ENCODE measurements around the gene SLC2A11.
A peak's percentile ranks its signal among the peaks of the same experiment; 100 is the strongest.
"Not testable (repeated sequence)": the region's sequence is repeated elsewhere in the genome, so short reads cannot be mapped to it uniquely, and the experiment has no call there.

The SLC2A11 gene

GRCh38 chr22:23891726-23892125 lies 34.1 kb downstream of the SLC2A11 start:
- no peak for DNase-seq (ENCODE audit: low read depth)

DNA sequence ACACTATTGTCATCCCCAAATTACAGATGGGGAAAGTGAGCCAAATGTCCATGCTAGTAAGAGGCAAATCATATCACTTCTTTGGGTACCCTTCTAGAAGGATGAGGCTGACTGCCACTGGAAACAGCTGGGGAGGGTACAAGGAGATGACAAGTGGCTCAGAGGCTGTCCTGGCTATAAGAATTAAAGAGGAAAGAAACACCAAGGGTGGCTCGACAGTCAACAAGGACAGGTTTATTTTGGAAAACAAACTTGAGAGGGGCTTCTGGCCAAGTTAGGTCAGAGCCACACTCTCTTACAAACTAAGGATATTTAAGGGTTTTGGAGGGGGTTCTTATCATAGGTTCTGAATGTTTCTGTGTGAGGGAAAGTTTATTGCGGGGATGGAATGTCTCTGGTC lies 34.5 kb downstream of the SLC2A11 start:
- DNase-seq (ENCODE audit: low read depth) = no peak

- no peak for DNase-seq (ENCODE audit: low read depth)
Measured at GRCh38 chr22:23892706-23893105, 35.0 kb downstream of the SLC2A11 start.

- DNase-seq (ENCODE audit: low read depth) = no peak
Measured at GRCh38 chr22:23893121-23893944, 35.7 kb downstream of the SLC2A11 start.

DNA sequence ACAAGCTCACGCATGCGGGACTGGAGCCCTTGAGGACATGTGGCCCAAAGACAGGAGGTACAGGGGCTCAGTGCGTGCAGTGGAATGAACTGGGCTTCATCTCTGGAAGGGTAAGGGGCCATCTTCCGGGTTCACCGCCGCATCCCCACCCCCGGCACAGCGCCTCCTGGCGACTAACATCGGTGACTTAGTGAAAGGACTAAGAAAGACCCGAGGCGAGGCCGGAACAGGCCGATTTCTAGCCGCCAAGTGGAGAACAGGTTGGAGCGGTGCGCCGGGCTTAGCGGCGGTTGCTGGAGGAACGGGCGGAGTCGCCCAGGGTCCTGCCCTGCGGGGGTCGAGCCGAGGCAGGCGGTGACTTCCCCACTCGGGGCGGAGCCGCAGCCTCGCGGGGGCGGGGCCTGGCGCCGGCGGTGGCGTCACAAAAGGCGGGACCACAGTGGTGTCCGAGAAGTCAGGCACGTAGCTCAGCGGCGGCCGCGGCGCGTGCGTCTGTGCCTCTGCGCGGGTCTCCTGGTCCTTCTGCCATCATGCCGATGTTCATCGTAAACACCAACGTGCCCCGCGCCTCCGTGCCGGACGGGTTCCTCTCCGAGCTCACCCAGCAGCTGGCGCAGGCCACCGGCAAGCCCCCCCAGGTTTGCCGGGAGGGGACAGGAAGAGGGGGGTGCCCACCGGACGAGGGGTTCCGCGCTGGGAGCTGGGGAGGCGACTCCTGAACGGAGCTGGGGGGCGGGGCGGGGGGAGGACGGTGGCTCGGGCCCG lies 36.5 kb downstream of the SLC2A11 start, which contains the start of gene MIF:
Gene MIF (plus strand): TSS at position 439 of the 765 bp plus-strand sequence. CDS start 92 bp downstream, at position 531.
- DNase-seq (ENCODE audit: low read depth) = peak; percentile 96

DNA sequence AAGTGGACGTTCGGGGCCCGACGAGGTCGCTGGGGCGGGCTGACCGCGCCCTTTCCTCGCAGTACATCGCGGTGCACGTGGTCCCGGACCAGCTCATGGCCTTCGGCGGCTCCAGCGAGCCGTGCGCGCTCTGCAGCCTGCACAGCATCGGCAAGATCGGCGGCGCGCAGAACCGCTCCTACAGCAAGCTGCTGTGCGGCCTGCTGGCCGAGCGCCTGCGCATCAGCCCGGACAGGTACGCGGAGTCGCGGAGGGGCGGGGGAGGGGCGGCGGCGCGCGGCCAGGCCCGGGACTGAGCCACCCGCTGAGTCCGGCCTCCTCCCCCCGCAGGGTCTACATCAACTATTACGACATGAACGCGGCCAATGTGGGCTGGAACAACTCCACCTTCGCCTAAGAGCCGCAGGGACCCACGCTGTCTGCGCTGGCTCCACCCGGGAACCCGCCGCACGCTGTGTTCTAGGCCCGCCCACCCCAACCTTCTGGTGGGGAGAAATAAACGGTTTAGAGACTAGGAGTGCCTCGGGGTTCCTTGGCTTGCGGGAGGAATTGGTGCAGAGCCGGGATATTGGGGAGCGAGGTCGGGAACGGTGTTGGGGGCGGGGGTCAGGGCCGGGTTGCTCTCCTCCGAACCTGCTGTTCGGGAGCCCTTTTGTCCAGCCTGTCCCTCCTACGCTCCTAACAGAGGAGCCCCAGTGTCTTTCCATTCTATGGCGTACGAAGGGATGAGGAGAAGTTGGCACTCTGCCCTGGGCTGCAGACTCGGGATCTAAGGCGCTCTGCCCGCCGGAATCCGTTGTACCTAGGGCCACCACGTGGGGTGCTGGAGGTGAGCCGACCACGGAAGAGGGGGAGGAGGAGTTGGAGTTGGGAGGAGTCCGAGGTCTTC lies 37.3 kb downstream of the SLC2A11 start:
- DNase-seq (ENCODE audit: low read depth) = peak; percentile 66

DNA sequence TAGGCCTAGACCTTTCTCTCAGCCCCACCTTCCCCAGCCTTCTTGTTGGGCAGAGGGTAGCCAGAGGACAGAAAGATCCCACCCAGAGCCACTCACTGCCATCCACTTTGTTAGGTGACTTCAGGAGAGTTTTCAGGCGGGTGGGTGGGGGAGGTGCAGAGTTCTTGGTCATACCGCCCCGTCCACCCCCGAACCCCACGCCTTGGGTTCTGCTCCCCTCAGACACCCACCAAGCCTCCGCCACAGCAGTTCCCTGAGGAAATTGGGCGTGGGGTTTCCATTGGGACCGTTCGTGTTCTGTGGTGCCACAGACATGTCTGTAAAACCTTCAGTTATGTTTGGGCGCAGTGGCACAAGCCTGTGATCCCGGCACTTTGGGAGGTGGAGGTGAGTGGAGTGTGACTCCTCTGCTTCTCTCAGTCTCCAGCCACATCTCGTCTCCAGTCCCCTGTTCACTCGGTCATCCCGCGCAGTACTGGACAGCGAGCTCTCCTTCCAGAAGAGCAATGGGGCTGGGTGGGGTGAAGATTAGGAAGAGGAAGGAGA lies 38.0 kb downstream of the SLC2A11 start:
- DNase-seq (ENCODE audit: low read depth) = no peak

DNA sequence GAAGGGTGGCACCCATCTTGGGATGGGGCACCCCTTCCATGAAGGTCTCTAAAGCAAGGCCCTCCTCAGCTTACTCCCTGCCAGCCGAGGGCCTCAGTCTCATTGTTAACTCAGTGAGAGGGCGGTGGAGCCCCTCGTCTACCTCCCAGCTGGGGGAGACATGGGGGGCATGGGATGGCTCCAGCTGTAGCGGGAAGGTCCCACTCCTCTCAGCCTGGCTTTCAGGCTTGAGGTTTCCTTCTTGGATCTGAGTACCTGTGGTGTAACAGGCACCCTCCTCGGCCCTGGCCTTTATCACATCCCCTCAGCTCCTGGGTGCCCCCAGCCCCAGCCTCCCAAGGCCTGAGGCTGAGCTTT lies 38.5 kb downstream of the SLC2A11 start:
- DNase-seq (ENCODE audit: low read depth) = no peak

- no peak for DNase-seq (ENCODE audit: low read depth)
Measured at GRCh38 chr22:23896523-23897186, 39.0 kb downstream of the SLC2A11 start.

- no peak for DNase-seq (ENCODE audit: low read depth)
Measured at GRCh38 chr22:23897320-23897719, 39.6 kb downstream of the SLC2A11 start.

DNA sequence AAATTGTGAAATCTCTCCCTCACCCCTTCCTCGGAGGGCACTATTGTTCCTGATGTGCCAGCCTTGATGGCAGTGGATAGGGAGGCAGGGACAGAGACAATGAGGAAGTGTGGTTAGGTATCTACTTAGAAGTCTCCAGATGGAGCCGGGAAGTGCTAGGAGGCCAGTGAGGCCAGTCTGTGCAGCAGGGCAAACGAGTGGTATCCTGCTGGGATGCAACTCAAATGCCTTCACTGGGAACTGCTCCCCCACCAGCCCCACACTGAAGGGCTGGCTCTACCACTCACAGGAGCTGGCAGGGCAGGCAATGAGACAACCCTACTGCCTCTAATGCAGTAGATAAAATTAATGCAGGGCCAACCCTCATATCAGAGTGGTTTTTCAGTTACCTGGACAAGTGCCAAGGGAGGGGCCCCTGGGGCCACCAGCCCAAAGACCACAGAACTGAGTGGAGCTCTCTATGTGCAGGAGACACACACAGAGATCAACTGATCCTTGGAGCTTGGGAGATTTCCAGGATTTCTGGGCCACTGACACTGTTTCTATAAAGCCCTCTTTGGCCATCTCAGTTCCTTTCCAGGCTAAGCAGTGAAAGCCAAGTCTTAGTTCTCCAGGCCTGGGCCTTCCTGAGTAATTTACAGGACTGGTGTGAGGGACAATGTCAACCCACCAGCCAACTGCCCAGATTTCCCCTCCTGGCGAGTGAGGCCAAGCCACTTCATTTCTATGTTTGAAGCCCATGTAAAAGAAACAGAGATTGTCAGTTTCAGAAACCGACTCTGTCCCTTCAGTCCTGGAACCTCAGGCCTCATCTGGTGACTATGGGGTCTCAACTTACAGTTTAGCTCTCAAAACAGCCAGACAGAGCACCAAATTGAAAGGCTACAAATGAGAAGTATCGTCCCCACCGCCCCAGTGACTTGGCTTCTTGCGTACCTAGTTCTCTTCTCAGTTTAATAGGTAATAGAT lies 40.6 kb downstream of the SLC2A11 start:
- DNase-seq (ENCODE audit: low read depth) = no peak

DNA sequence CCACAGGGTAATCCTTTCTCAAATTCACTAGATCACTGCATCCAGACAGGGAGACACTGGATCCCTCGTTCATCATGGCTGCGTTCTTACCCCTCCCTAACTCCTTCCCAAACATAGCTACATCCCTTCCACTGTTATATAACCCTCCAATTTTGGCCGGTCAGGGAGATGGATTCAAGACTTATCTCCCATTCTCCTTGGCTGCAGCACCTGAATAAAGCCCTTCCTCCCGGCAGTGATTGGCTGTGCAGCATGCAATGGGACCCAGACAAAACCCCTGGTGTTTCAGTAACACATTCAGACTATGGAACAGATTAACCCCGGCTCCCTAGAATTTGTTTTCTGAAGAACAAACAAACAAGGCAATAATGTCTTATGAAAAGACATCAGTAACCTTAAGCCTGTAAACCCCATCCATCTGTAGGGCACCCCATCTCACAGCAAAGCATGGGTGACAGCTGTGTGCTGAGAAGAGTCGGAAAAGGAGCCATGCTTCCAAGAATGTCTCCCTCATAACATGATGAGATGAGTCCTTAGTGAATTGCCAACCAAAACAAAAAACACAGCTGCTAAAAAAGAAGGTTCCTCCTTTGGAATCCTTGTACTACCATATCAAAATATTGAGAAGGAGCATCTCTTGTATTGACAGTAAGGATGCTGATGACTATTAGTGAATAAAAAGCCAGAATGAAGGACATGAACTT lies 41.5 kb downstream of the SLC2A11 start:
- no peak for DNase-seq (ENCODE audit: low read depth)

GRCh38 chr22:23900227-23900626 lies 42.6 kb downstream of the SLC2A11 start:
- DNase-seq (ENCODE audit: low read depth) = not testable (repeated sequence)

GRCh38 chr22:23901600-23901999 lies 43.9 kb downstream of the SLC2A11 start:
- DNase-seq (ENCODE audit: low read depth) = no peak

DNA sequence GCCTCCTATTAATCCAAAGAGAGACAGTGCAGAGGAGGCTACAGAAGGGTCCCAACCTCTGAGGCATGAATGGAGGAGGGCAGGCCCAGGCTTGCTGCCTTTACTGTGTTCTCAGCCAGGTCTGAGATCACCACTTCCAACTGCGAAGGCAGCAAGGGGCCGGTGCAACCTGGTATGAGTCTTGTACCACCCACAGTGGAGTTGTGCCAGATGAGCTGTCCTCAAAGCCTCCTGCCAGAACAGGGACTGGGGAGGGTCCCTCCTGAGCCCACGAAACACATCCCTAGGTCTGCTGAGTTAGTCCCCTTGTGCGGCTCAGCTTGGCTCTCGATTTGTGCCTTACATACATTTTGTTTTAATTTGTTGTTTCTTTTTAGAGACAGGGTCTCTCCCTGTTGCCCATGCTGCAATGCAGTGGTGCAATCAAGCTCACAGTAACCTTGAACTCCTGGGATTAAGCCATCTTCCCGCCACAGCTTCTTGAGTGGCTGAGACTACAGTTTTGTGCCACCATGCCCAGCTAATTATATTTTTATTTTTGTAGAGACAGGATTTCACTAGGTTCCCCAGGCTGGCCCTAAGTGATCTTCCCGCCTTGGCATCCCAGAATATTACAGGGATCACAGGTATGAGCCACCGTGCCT lies 45.8 kb downstream of the SLC2A11 start:
- DNase-seq (ENCODE audit: low read depth) = no peak

DNA sequence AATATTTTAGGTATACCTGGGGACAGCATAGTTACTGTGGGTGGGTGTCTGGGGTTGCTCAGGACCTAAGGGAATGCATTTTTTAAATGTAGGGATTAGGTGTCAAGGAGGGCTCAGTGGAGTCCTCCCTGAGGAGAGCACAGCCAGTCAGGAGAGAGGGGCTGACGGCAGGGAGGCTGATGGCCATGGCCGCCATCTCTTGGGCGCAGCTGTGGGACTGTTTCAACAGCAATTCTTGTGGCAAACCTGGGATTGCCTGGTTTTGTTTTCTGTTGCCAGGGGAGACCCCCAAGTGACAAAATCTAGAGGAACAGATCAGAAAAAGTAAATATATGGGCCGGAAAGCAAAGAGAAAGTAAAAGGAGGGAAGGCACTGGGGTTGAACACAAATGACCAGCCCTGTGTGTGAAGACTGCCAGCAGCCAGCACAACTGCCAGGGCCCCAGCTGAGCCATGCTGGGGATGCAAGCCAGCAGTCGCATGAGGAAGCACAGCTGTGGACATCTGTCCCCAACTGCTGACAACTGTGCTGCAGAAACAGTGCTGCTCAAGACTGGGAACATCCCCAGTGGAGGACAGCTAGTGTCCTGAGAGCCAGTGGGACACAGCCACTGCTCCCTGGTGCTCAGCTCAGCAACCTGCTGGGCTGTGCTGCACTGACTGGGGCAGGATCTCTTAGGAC lies 47.0 kb downstream of the SLC2A11 start:
- DNase-seq (ENCODE audit: low read depth) = no peak

DNA sequence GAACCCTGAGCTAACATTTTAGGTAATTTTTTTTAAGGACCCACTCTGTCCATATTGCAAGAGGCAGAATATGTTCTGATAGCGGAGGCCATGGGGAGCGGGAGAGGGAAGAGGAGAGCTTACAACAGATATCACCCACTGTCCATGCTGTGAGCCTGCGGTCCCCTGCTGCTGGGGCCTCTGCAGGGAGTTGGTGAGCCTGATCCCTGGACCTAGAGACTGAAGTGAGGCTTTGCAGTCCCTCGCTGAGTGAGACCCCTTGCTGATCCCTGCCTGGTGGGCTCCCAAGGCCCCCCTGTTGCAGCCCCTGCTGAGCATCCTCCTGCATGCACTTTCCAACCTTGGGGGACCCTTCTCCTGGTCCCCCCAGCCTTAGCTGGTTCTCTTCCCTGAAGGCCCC lies 49.0 kb downstream of the SLC2A11 start:
- no peak for DNase-seq (ENCODE audit: low read depth)

DNA sequence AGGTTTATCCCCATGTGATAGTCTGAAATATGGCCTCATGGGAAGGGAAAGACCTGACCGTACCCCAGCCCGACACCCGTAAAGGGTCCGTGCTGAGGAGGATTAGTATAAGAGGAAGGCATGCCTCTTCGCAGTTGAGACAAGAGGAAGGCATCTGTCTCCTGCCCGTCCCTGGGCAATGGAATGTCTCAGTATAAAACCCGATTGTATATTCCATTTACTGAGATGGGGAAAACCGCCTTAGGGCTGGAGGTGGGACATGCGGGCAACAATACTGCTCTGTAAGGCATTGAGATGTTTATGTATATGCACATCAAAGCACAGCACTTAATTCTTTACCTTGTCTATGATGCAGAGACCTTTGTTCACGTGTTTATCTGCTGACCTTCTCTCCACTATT lies 49.7 kb downstream of the SLC2A11 start:
- not testable (repeated sequence) for DNase-seq (ENCODE audit: low read depth)
